ENCODE results near the gene FAM83F. TPM values are rescaled to one million over a fixed set of nuclear protein-coding genes. Genes with fewer than 3 reads are reported as not detected.
"Not testable (repeated sequence)": the region's sequence is repeated elsewhere in the genome, so short reads cannot be mapped to it uniquely, and the experiment has no call there.

The FAM83F gene
- total and polyA plus RNA-seq, 3 experiments from 2014 or later: 0.01 to 0.51 (median 0.33) TPM

DNA sequence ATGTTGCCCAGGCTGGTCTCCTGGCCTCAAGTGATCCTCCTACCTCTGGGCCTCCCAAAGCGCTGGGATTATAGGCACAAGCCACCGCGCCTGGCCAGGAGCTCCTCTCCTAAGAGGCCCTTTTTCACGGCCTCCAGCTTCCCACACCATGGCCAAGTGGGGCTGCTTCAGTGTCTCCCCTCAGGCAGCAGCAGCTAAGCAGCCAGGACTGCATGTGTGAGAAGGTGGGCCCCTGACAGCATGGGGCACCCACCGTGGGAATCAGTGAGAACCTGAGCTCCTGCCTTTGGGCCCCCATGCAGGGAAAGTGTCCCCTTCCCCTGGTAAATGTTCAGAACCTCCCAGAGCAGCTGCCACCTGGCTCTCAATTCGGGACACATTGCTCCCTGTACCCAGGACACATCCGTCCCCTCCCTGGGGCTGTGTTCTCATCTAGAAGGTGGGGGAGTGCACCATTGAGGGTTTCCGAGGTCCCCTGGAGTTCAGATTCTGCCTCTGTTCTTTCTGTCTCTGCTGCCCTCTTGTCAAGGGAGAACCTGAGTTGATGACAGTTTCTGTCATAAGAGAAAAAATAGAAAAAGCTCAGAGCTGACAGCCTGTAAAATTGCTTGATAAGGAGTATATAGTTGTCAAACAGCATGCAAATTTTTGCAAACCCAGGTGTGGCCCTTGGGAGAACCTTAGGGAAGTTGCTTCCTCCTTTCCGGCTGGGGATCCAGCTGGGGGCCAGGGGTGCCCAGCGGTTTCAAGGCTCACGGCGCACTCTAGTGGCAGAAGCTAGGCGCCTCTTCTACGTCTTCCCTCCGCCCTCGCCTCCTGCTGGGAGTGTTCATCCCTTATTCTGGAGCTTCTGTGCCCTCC is 29.7 kb downstream of the FAM83F start:
- Histone ChIP-seq H3K9me3 (ENCODE audit: low read length) (no peaks in the 10 kb centered on the region), H3K36me3 (ENCODE audit: insufficient read depth, low read length) (no peaks in the 10 kb centered on the region), H3K4me1 (ENCODE audit: insufficient read depth, low read length) (peaks cover 6% of the 10 kb centered on the region), H3K27ac (ENCODE audit: low read depth, low read length) (no peak overlapping the region), H3K4me3 (ENCODE audit: low read length) (no peak overlapping the region), H3K27me3 (ENCODE audit: insufficient read depth, low read length, poor library complexity, severe bottlenecking) (no peaks in the 10 kb centered on the region)
- ChIA-PET CTCF (interaction anchor here (0.6 to 3.7 kb wide), 53 partner anchors 8 to 535 kb away, joined by 3 to 60 read pairs (median 4); partner anchors contain the start of genes ADSL, ENTHD1, GRAP2 and MIEF1), POLR2A (interaction anchor here (0.9 to 1.4 kb wide), 2 partner anchors 10 to 16 kb away, joined by 4 read pairs; no protein-coding TSS in a partner anchor)
- Mint-ChIP-seq H3K9me3 (no peaks in the 10 kb centered on the region), H3K36me3 (no peaks in the 10 kb centered on the region), H3K4me3 (no peak overlapping the region), H3K27ac (no peak overlapping the region), H3K4me1 (peaks cover 0 to 4% (median 4%) of the 10 kb centered on the region in 3 donors), H3K27me3 (no peaks in the 10 kb centered on the region)
- peak; percentile 36 to 73 (median 47) for DNase-seq

DNA sequence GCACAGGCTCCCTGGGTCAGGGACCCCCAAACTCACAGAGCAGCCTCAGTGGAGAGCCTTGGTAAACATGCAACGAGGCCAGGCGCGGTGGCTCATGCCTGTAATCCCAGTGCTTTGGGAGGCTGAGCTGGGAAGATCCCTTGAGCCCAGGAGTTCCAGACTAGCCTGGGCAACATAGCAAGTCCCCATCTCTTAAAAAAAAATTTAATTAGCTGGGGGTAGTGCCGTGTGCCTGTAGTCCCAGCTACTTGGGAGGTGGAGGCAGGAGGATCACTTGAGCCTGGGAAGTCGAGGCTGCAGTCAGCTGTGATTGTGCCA is 30.3 kb downstream of the FAM83F start:
- not testable (repeated sequence) for H3K9me3 ChIP-seq (ENCODE audit: low read length); H3K36me3 ChIP-seq (ENCODE audit: insufficient read depth, low read length); H3K36me3 Mint-ChIP-seq; H3K27me3 ChIP-seq (ENCODE audit: insufficient read depth, low read length, poor library complexity, severe bottlenecking); H3K27ac ChIP-seq (ENCODE audit: low read depth, low read length); H3K4me3 Mint-ChIP-seq; H3K27me3 Mint-ChIP-seq; H3K4me3 ChIP-seq (ENCODE audit: low read length); H3K9me3 Mint-ChIP-seq; H3K4me1 ChIP-seq (ENCODE audit: insufficient read depth, low read length); H3K27ac Mint-ChIP-seq; H3K4me1 Mint-ChIP-seq; DNase-seq
- CTCF ChIA-PET: interaction anchor here (0.7 to 3.7 kb wide), 51 partner anchors 9 to 535 kb away, joined by 3 to 60 read pairs (median 4); partner anchors contain the start of genes ADSL, ENTHD1, GRAP2 and MIEF1
- POLR2A ChIA-PET: interaction anchor here (0.9 to 1.4 kb wide), 2 partner anchors 9 to 15 kb away, joined by 4 read pairs; no protein-coding TSS in a partner anchor

DNA sequence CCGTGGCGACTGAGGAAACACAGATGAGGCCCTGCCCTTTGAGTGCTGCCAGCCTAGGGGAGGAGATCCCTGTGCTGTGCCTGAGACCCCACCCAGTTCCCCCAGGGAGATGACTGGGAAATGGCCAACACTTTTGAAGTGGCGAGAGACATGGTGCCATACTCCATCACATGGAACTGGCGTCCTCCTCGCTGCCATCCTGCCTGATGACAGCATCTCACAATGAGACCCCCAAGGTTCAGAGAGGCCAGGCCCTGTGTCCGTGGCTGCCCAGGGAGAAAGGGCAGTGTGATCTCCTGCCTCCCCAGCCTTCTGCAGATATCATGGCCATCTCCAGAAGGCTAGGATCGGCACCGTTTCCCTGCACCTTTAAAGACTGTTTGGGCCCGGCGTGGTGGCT is 31.1 kb downstream of the FAM83F start:
- Mint-ChIP-seq H3K9me3 (no peaks in the 10 kb centered on the region), H3K27ac (no peak overlapping the region), H3K4me1 (peaks cover 1 to 6% (median 4%) of the 10 kb centered on the region in 3 donors), H3K4me3 (no peak overlapping the region), H3K36me3 (no peaks in the 10 kb centered on the region), H3K27me3 (no peaks in the 10 kb centered on the region)
- no peak overlapping the region for H3K4me3 ChIP-seq (ENCODE audit: low read length)
- peaks cover 6% of the 10 kb centered on the region for H3K4me1 ChIP-seq (ENCODE audit: insufficient read depth, low read length)
- no peaks in the 10 kb centered on the region for H3K36me3 ChIP-seq (ENCODE audit: insufficient read depth, low read length)
- H3K9me3 ChIP-seq (ENCODE audit: low read length): no peaks in the 10 kb centered on the region
- no peak overlapping the region for H3K27ac ChIP-seq (ENCODE audit: low read depth, low read length)
- no peak for DNase-seq
- no peaks in the 10 kb centered on the region for H3K27me3 ChIP-seq (ENCODE audit: insufficient read depth, low read length, poor library complexity, severe bottlenecking)
- CTCF ChIA-PET: interaction anchor here (1.1 to 3.7 kb wide), 18 partner anchors 8 to 536 kb away, joined by 3 to 60 read pairs (median 6); partner anchors contain the start of genes ENTHD1 and RPS19BP1
- POLR2A ChIA-PET: no interaction called here

DNA sequence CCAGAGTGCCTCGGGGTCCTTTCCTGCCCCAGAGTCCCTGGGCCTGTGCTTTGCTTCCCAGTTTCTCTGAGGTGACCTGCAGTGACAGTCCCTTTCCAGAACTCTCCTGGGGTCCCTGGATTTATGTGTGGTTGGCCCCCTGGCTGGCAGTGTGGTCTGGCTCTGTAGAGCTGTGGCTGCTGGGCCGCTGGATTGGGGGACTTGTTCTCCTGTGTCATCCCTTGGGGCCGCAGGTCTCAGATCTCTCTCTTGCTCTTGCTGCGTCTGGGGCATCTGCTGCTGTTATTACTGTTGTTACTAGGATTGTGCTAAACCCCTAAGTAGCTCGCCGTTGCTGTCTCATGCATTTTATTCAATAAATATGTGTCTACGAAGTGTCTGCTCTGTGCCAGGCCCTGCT is 31.9 kb downstream of the FAM83F start:
- H3K9me3 Mint-ChIP-seq: no peaks in the 10 kb centered on the region
- H3K4me3 ChIP-seq (ENCODE audit: low read length): no peak overlapping the region
- H3K27me3 Mint-ChIP-seq: no peaks in the 10 kb centered on the region
- no peak overlapping the region for H3K27ac Mint-ChIP-seq
- no peak overlapping the region for H3K4me3 Mint-ChIP-seq
- no peaks in the 10 kb centered on the region for H3K36me3 ChIP-seq (ENCODE audit: insufficient read depth, low read length)
- H3K9me3 ChIP-seq (ENCODE audit: low read length): no peaks in the 10 kb centered on the region
- no peak for DNase-seq
- H3K36me3 Mint-ChIP-seq: no peaks in the 10 kb centered on the region
- peaks cover 1 to 8% (median 4%) of the 10 kb centered on the region in 3 donors for H3K4me1 Mint-ChIP-seq
- POLR2A ChIA-PET: no interaction called here
- H3K4me1 ChIP-seq (ENCODE audit: insufficient read depth, low read length): peaks cover 6% of the 10 kb centered on the region
- CTCF ChIA-PET: interaction anchor here (1.5 to 2.6 kb wide), 2 partner anchors 10 to 492 kb away, joined by 3 to 11 read pairs; no protein-coding TSS in a partner anchor
- H3K27ac ChIP-seq (ENCODE audit: low read depth, low read length): no peak overlapping the region
- no peaks in the 10 kb centered on the region for H3K27me3 ChIP-seq (ENCODE audit: insufficient read depth, low read length, poor library complexity, severe bottlenecking)

DNA sequence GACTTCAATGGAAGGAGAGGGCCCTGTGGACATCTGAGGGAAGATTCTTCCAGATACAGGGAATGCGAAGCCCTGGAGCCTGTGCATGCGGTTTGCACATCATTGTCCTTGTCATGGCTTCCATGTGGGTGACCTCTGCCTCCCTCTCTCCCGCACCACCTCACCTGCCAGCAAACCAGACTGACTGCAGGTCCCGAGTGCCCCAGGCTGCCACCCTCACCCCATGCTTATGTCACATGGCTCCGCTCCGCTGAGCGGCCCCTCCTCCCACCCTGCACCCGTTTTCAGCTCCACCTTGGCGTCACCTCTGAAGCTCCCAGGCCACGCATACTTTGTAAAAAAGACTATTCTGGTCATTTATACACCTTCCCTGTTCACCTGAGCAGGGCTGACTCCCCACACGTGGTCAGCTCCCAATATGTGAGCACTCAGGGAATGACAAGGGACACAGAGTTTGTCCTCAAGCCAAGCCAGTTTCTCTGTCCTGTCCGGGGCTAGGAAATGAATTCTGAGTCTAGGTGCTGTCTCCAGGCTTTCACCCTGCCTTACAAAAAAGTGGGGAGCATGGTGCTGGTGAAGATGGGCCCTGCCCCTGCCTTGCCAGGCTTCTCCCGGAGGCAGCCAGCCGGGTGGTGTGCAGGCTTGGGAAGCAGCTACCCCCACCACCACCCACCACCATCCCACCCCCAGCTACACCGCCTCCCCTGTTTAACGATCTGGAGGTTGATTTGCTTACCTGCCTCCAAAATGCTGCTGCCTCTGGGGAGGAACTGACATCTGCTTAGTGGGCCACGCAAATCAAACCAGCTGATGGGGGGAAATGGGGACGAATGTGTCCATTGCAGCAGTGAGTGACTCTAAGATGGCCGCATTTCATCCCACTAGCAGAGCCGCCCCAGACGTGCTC is 32.7 kb downstream of the FAM83F start:
- H3K27ac Mint-ChIP-seq: no peak overlapping the region
- H3K36me3 Mint-ChIP-seq: no peaks in the 10 kb centered on the region
- CTCF ChIA-PET: interaction anchor here (1.5 to 2.6 kb wide), 2 partner anchors 9 to 492 kb away, joined by 3 to 11 read pairs; no protein-coding TSS in a partner anchor

DNA sequence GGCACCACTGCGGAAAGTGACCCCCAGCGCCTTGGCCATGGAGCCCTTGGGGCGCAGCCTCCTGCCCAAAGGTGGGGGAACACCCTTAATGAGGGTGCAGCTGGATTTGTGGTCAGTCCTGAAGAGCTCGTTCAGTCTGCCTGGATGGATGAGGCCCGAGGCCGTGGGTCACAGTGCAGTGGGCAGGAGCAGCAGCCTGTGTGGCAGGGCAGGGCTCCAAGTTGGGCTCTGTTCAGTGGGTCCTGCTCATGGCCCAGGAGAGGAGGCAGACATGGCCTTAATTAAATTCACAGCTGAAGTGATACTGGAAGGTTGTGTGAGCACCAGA is 33.3 kb downstream of the FAM83F start:
- Mint-ChIP-seq H3K36me3 (no peaks in the 10 kb centered on the region), H3K27ac (no peak overlapping the region), H3K9me3 (no peaks in the 10 kb centered on the region), H3K4me1 (peaks cover 1 to 8% (median 4%) of the 10 kb centered on the region in 3 donors), H3K4me3 (no peak overlapping the region), H3K27me3 (peaks cover 0 to 2% of the 10 kb centered on the region in 2 donors)
- no peak overlapping the region for H3K27ac ChIP-seq (ENCODE audit: low read depth, low read length)
- POLR2A ChIA-PET: no interaction called here
- H3K27me3 ChIP-seq (ENCODE audit: insufficient read depth, low read length, poor library complexity, severe bottlenecking): no peaks in the 10 kb centered on the region
- H3K9me3 ChIP-seq (ENCODE audit: low read length): no peaks in the 10 kb centered on the region
- H3K36me3 ChIP-seq (ENCODE audit: insufficient read depth, low read length): no peaks in the 10 kb centered on the region
- no peak for DNase-seq
- H3K4me3 ChIP-seq (ENCODE audit: low read length): no peak overlapping the region
- peaks cover 6% of the 10 kb centered on the region for H3K4me1 ChIP-seq (ENCODE audit: insufficient read depth, low read length)
- CTCF ChIA-PET: interaction anchor here (1.5 to 2.6 kb wide), 2 partner anchors 9 to 493 kb away, joined by 3 to 11 read pairs; no protein-coding TSS in a partner anchor

More for the DNA sequence above, 32.7 kb downstream of the FAM83F start:
- Mint-ChIP-seq H3K4me3 (no peak overlapping the region), H3K4me1 (peaks cover 1 to 8% (median 4%) of the 10 kb centered on the region in 3 donors), H3K9me3 (no peaks in the 10 kb centered on the region), H3K27me3 (no peaks in the 10 kb centered on the region)
- Histone ChIP-seq H3K27ac (ENCODE audit: low read depth, low read length) (no peak overlapping the region), H3K4me3 (ENCODE audit: low read length) (no peak overlapping the region), H3K36me3 (ENCODE audit: insufficient read depth, low read length) (no peaks in the 10 kb centered on the region), H3K27me3 (ENCODE audit: insufficient read depth, low read length, poor library complexity, severe bottlenecking) (no peaks in the 10 kb centered on the region), H3K4me1 (ENCODE audit: insufficient read depth, low read length) (peaks cover 6% of the 10 kb centered on the region), H3K9me3 (ENCODE audit: low read length) (no peaks in the 10 kb centered on the region)
- no peak for DNase-seq
- POLR2A ChIA-PET: no interaction called here

DNA sequence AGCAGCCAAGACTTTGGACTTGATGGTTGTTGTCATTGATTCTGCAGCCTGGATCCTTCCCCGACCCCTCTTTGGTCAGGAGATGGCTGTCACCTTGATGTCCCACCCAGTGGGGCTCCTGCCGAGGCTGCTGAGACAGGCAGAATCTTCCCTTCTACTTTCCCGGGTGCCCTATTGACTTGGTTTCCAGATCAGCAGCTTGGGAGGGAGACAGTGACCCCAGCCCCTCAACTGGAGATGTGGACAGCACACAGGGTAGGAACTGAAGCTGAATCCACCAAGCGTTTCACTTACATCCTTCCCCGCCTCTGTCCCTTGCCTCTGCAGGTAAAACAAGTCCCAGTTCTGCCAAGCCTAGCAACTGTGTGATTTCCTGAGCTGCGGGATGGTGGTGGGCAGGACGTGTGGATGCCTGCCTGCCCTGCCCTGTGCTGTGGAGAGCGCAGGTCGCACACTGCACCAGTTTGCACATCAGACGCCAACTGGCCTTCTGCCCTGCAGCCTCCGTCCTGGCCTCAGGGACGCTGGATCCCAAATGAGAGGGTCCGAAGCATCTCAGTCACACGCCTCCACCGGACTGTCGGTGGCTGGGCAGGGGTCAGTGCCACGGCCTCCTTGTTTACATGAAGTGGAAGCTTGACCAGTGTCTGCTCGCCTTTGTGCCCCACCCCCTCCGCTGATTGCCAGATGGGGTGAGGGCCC is 34.6 kb downstream of the FAM83F start:
- DNase-seq: no peak
- no peaks in the 10 kb centered on the region for H3K36me3 ChIP-seq (ENCODE audit: insufficient read depth, low read length)
- peaks cover 1 to 8% (median 4%) of the 10 kb centered on the region in 3 donors for H3K4me1 Mint-ChIP-seq
- ChIA-PET POLR2A (interaction anchor here (0.5 kb wide), 1 partner anchor 499 kb away, joined by 3 read pairs; no protein-coding TSS in a partner anchor), CTCF (interaction anchor here (2.6 kb wide), 1 partner anchor 494 kb away, joined by 11 read pairs; no protein-coding TSS in a partner anchor)
- no peak overlapping the region for H3K4me3 Mint-ChIP-seq
- no peaks in the 10 kb centered on the region for H3K9me3 Mint-ChIP-seq
- peak overlapping the region in 1 of 8 donors; percentile 36 for H3K27ac Mint-ChIP-seq
- no peaks in the 10 kb centered on the region for H3K27me3 ChIP-seq (ENCODE audit: insufficient read depth, low read length, poor library complexity, severe bottlenecking)
- no peaks in the 10 kb centered on the region for H3K9me3 ChIP-seq (ENCODE audit: low read length)
- H3K36me3 Mint-ChIP-seq: no peaks in the 10 kb centered on the region
- H3K4me3 ChIP-seq (ENCODE audit: low read length): no peak overlapping the region
- peaks cover 6% of the 10 kb centered on the region for H3K4me1 ChIP-seq (ENCODE audit: insufficient read depth, low read length)
- H3K27ac ChIP-seq (ENCODE audit: low read depth, low read length): no peak overlapping the region
- peaks cover 0 to 2% of the 10 kb centered on the region in 2 donors for H3K27me3 Mint-ChIP-seq

Measured in CD8-positive, alpha-beta memory T cell (primary cell).